HG03139 (cell line): Measurements from ENCODE around the gene SPATA31E1.
"Not testable (repeated sequence)": the region's sequence is repeated elsewhere in the genome, so short reads cannot be mapped to it uniquely, and the experiment has no call there.

Source experiments
- ATAC-seq: cut with Tn5 transposase; IDR thresholded peaks from one replicate; pipeline ENCODE4 v1.9.1; 2021; ENCODE audit not compliant: unreplicated experiment

The SPATA31E1 gene

DNA sequence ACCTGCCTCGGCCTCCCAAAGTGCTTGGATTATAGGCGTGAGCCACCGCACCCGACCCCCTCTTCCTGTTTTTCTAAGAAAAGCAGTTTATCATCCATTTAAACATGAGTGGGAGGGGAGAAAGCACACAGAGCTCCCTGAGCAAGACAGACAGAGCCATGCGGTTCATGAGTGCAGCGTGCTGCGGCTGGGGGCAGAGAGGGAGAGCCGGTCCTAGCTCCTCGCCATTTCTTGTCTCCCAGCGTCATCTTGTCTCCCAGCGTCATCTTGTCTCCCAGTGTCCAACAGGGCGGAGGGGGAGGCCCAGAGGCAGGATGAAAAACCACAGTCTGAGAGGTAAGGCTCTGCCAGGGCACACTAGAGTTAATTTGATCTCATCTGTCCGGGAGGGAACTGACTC, 36.3 kb downstream of the SPATA31E1 start:
- ATAC-seq: not testable (repeated sequence)

DNA sequence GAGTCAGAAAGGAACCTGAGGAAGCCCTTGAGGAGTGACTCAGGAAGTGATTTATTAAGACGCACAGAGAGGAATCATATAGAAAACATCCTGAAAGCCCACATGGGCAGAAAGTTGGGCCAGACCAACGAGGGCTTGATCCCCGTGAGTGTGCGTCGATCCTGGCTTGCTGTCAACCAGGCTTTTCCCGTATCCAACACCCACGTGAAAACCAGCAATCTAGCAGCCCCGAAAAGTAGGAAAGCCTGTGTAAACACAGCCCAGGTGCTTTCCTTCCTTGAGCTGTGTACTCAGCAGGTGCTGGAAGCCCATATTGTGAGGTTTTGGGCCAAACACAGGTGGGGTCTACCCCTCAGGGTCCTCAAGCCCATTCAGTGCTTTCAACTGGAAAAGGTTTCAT, 38.9 kb downstream of the SPATA31E1 start:
- ATAC-seq: not testable (repeated sequence)

DNA sequence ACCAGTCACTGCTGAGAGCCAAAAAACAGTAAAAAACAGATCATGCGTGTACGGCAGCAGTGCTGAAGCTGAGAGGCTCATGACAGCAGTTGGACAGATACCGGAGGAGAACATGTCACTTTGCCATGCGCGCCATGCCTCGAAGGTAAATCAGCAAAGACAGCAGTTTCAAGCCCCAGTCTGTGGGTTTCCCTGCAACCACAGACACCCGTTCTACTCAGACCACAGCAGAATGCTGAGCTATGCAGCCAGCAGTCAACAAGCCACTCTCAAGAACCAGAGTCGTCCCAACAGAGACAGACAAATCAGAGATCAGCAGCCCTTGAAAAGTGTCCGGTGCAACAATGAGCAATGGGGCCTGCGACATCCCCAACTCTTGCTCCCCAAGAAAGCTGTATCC, 40.3 kb downstream of the SPATA31E1 start:
- ATAC-seq: not testable (repeated sequence)

DNA sequence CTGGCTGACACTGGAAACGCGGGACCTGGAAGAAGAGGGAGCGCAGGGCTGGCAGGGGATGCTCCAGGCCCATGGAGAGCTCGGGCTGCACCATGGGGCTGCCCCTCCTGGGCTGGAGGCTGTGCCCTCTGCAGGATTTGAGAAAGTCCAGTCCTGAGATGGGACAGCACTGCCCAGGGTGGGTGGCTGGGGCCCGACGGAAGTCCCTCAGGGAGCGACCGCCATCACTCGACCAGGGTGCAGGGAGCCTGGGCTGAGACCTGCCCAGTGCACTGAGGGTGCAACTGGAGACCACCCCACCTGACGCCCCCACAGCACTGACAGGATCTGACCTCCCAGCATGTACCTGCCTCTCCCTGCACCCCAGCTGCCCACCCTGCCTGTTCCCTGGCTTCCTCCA, 42.2 kb downstream of the SPATA31E1 start:
- ATAC-seq: not testable (repeated sequence)

DNA sequence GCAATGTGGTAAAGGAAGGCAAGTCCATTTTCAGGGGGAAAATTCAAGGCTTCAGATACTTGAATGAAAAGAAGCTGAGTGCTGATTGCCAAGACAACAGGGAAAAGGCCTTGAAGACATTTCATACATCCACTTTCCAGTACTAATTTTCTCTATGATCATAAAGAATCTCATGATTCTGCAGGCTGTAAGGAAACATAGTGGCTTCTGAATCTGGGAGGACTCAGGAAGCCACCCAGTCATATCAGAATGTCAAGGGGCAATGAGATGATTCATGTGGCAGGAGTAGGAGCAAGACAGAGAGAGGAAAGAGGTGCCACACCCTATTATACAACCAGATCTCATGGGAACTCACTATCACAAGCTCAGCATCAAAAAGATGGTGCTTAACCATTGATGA, 46.5 kb downstream of the SPATA31E1 start:
- not testable (repeated sequence) for ATAC-seq

DNA sequence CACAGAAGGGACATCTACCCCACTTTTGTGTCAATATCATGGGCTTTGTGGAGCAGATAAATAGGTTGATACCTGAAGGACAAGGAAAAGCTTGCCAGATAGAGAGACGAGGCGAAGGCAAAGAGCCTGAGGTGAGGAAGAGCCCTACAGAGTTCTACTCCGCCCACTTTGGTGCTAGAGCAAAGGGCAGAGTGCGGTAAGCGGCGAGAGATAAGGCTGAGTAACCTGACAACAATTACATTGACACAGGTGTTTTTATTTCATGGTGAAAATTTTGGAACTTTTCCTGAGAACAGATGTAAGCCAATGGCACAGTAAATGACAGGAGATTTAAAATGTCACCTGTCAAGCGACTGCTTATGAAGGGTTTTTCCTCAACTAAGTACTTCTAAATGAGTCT, 51.8 kb downstream of the SPATA31E1 start:
- ATAC-seq: not testable (repeated sequence)

DNA sequence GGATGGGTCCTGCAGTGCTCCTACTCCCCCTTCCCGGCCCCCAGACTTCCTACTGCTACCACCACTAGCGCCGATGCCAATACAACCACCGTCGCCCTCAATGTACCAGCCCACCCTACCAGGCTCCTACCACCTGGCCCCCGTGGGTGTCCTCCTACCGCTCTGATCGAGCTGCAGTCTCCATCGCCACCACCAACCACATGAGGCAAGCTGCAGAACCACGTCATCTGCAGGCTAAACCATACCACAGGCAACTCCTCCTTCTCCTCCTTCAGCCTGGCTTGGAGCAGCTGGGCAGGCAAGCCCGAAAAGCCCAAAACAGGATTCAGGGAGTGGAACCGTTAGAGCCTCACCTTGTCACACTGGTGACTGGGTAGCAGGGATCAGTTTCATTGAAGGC, 54.7 kb downstream of the SPATA31E1 start:
- not testable (repeated sequence) for ATAC-seq

DNA sequence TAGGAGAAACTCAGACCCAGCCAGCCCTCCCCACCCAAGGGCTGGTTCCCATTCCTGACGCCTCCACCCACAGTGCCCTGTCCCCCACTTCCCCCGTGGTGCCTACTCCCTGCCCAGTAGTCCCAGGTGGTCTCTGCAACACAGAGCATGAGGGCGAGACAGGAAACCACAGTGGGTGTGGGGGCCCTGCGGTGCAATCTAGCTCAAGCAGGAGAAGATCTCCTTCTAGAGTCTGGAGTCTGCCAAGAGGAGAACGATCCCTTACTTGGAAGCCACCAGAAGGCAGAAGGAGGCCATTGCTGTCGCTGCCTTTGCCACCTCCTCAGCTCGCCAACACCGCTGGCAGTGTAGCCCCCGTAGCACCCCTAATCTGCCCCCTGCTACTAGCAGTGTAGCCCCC, 55.2 kb downstream of the SPATA31E1 start:
- ATAC-seq: not testable (repeated sequence)

DNA sequence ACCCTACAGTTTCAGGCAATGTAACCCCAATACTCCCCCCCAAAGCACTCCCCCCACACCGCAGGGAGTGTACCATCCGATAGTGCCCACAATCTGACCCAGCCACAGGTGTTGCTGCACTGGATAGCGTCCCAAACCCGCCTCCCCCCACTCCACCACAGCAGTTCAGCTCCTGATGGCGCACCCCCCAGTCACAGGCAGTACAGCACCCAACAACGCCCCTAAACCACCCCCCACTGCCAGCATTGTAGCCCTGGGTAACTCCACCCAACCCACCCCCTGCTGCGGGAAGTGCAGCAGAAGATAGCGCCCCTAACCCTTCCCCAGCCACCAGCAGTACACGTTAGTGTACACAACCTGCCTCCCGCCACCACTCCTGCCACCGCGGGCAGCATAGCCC, 55.7 kb downstream of the SPATA31E1 start:
- not testable (repeated sequence) for ATAC-seq
